ENCODE data around the gene TYK2. TPM values are rescaled to one million over a fixed set of nuclear protein-coding genes. Genes with fewer than 3 reads are reported as not detected.

The TYK2 gene
- total RNA-seq, 1 experiment from 2014 or later = 104 TPM

DNA sequence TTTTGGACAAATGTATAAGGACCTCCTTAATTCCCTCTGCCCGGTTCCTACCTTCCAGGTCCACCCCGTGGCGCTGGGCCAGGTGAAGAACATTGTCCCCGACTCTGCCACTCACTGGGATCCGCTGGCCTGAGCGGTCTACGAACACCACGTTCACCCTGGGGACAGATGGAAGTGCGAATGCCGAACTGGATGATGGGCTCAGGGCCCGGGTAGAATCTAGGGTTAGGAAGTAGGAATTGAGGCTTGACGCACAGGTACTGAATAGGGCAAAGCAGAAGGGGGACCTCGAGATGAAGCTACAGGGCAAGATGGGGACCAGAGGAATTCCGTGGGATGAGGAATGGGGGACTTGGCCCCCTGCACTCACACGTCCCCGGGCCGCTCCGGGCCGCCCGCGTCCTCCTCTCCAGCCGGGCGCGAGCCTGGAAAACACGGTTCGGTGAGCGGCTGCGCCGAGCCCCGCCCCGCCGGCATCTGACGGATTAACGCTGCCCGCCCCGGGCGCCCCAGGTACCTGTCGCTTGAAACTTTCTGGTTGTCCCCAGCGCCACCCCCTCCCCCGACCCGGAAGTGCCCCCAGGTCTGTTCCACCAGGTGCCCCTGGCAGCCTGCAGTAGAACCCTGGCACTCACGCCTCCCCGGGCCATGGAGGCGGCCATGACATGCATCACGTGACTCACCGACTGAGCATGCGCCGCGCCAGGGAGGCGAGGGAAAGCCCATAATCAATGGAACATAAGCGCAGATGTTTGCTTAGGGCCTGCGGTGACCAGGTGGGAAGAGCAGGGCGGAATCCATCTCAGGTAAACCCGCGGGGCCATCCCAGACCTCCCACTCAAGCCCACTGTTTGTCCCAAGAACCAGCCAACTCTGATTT, 64.8 kb downstream of the TYK2 start, which contains the start of gene FDX2:
TSS of gene FDX2 (minus strand) at position 681 of the 880 bp plus-strand sequence. CDS start at position 662, 19 bp downstream.
- ChIA-PET CTCF (no interaction called here), POLR2A (no interaction called here)
- ATAC-seq (peak; percentile 87), DNase-seq (ENCODE audit: low read depth, low spot score) (no peak)
- intact Hi-C loops (cut with micrococcal nuclease; ENCODE audit: unreplicated experiment) (no loop called here), in situ Hi-C loops (cut with HindIII; ENCODE audit: low pct_unique_long_range_greater_than_20kb, low sequenced_read_pairs) (no loop called here)
- Histone ChIP-seq H3K4me3 (ENCODE audit: low read depth in 2 of 2, low read length in 2 of 2) (peak within 1 kb of the TSS; percentile 61 to 78), H3K36me3 (ENCODE audit: control insufficient read depth, insufficient read depth, low read length) (no peaks in the 10 kb centered on the region; the same call in 1 of the 2 replicates), H3K27me3 (ENCODE audit: control insufficient read depth, insufficient read depth, low read length) (no peaks in the 10 kb centered on the region), H3K27ac (ENCODE audit: low read length) (peak within 1 kb of the TSS; percentile 86), H3K4me1 (ENCODE audit: control insufficient read depth, insufficient read depth, low read length) (peaks cover 6% of the 10 kb centered on the region), H3K9me3 (ENCODE audit: control insufficient read depth, insufficient read depth, low read depth, low read length) (no peaks in the 10 kb centered on the region)
- BruUV-seq (replicated peaks) = no TSS peak
- TF ChIP-seq SIN3A (IDR thresholded peaks at IDR 0.05; ENCODE audit: borderline replicate concordance, insufficient read depth, low read depth, low read length) (0 out of 2 replicates have a peak, but pooled peaks have one; percentile 72), POLR2AphosphoS5 (IDR thresholded peaks at IDR 0.05; ENCODE audit: low read depth, low read length) (peak; percentile 86)
- TF ChIP-seq, protein P1, sequence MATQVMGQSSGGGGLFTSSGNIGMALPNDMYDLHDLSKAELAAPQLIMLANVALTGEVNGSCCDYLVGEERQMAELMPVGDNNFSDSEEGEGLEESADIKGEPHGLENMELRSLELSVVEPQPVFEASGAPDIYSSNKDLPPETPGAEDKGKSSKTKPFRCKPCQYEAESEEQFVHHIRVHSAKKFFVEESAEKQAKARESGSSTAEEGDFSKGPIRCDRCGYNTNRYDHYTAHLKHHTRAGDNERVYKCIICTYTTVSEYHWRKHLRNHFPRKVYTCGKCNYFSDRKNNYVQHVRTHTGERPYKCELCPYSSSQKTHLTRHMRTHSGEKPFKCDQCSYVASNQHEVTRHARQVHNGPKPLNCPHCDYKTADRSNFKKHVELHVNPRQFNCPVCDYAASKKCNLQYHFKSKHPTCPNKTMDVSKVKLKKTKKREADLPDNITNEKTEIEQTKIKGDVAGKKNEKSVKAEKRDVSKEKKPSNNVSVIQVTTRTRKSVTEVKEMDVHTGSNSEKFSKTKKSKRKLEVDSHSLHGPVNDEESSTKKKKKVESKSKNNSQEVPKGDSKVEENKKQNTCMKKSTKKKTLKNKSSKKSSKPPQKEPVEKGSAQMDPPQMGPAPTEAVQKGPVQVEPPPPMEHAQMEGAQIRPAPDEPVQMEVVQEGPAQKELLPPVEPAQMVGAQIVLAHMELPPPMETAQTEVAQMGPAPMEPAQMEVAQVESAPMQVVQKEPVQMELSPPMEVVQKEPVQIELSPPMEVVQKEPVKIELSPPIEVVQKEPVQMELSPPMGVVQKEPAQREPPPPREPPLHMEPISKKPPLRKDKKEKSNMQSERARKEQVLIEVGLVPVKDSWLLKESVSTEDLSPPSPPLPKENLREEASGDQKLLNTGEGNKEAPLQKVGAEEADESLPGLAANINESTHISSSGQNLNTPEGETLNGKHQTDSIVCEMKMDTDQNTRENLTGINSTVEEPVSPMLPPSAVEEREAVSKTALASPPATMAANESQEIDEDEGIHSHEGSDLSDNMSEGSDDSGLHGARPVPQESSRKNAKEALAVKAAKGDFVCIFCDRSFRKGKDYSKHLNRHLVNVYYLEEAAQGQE (IDR thresholded peaks at IDR 0.05; ENCODE audit: insufficient read depth in 1 of 2, low read depth in 2 of 2, low read length in 1 of 2) = no peak

DNA sequence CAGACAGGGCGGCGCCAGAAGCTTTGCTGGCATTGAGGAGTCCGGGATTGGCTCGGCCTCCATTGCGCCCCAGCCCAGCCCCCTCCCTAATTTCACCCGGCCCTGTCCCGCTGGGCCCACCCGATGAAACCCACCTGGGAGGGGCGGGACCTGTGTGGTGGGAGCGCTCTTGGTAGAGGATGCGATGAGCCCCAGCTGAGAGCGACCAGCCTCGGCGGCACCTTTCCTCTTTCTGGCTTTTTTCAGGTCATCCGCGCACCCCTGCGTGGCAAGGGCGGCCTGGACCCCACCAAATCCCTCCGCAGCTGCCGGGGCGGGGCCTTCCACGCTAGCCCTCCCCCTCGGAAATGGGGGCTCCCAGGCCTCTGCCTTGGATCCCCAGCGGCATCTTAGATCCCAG, 70.9 kb downstream of the TYK2 start, which contains the start of gene ZGLP1:
TSS of gene ZGLP1 (minus strand) at position 393 of the 400 bp plus-strand sequence.
- ChIA-PET CTCF (interaction anchor here (0.6 kb wide), 1 partner anchor 134 kb away, joined by 6 read pairs; no protein-coding TSS in a partner anchor), POLR2A (no interaction called here)
- Histone ChIP-seq H3K4me1 (ENCODE audit: control insufficient read depth, insufficient read depth, low read length) (no peaks in the 10 kb centered on the region), H3K27ac (ENCODE audit: low read length) (no peak within 1 kb of the TSS), H3K36me3 (ENCODE audit: control insufficient read depth, insufficient read depth, low read length) (no peaks in the 10 kb centered on the region), H3K9me3 (ENCODE audit: control insufficient read depth, insufficient read depth, low read depth, low read length) (no peaks in the 10 kb centered on the region), H3K27me3 (ENCODE audit: control insufficient read depth, insufficient read depth, low read length) (no peaks in the 10 kb centered on the region), H3K4me3 (ENCODE audit: low read depth in 2 of 2, low read length in 2 of 2) (no peak within 1 kb of the TSS)
- no TSS peak for BruUV-seq (replicated peaks)
- in situ Hi-C loops (cut with HindIII; ENCODE audit: low pct_unique_long_range_greater_than_20kb, low sequenced_read_pairs) = no loop called here
- intact Hi-C loops (cut with micrococcal nuclease; ENCODE audit: unreplicated experiment) = no loop called here
- DNase-seq (ENCODE audit: low read depth, low spot score) (no peak), ATAC-seq (no peak)
- TF ChIP-seq, protein P1 (IDR thresholded peaks at IDR 0.05; ENCODE audit: insufficient read depth in 1 of 2, low read depth in 2 of 2, low read length in 1 of 2) = no peak
- TF ChIP-seq POLR2AphosphoS5 (IDR thresholded peaks at IDR 0.05; ENCODE audit: low read depth, low read length) = no peak
- TF ChIP-seq, protein P2, sequence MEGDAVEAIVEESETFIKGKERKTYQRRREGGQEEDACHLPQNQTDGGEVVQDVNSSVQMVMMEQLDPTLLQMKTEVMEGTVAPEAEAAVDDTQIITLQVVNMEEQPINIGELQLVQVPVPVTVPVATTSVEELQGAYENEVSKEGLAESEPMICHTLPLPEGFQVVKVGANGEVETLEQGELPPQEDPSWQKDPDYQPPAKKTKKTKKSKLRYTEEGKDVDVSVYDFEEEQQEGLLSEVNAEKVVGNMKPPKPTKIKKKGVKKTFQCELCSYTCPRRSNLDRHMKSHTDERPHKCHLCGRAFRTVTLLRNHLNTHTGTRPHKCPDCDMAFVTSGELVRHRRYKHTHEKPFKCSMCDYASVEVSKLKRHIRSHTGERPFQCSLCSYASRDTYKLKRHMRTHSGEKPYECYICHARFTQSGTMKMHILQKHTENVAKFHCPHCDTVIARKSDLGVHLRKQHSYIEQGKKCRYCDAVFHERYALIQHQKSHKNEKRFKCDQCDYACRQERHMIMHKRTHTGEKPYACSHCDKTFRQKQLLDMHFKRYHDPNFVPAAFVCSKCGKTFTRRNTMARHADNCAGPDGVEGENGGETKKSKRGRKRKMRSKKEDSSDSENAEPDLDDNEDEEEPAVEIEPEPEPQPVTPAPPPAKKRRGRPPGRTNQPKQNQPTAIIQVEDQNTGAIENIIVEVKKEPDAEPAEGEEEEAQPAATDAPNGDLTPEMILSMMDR (IDR thresholded peaks at IDR 0.05) = no peak
- TF ChIP-seq TCF7L2 (IDR thresholded peaks at IDR 0.05; ENCODE audit: low read depth, low read length) = no peak
- no peak for TF ChIP-seq SIN3A (IDR thresholded peaks at IDR 0.05; ENCODE audit: borderline replicate concordance, insufficient read depth, low read depth, low read length)
